Central memory CD4-positive, alpha-beta T cell (primary cell): ENCODE results near the gene UBE2U.
"Not testable (repeated sequence)": the region's sequence is repeated elsewhere in the genome, so short reads cannot be mapped to it uniquely, and the experiment has no call there.

Source experiments
- DNase-seq: peaks from one replicate; pipeline ENCODE4 v3.0.0; 2022

The UBE2U gene

DNA sequence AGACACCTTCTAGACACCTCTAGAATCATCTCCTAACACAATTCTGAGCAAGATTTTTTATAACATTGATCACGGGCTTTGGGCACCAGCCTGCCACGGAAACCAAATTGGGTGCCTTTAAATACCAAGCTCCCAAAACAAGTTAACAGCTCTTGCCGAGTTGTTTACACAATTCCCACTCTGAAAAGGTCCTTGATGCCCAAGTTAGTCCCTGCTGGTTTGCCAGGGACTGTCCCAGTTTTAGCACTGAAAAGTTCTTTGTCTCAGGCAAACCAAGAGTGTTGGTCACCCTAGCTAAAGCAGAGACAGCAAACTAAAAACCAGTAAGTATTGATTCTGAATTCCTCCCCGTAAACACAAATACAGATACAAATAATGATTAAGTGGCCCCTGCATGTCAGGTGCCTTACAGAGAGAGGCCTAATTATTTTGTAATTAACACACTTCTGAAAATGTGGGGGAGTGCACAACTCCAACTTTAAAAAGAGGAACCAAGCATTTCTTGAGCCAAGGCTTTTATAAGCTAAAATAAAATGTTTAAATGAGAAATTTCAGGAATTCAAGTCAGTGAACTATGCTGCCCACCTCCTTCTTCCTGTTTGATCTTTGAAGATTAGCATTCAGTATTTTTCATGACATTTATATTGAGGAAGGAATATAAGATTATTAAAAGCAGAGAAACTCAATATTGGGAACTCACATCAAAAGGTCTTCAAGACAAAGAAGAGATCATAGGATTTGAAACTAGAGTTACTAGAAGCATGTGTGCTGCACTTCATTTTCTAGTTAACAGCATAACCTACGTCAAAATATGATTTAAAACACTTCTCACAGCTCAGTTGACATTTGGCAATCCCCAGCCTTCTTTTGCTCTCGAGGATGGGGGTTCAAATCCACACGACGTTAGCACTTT lies 9.0 kb upstream of the UBE2U start:
- DNase-seq = no peak

DNA sequence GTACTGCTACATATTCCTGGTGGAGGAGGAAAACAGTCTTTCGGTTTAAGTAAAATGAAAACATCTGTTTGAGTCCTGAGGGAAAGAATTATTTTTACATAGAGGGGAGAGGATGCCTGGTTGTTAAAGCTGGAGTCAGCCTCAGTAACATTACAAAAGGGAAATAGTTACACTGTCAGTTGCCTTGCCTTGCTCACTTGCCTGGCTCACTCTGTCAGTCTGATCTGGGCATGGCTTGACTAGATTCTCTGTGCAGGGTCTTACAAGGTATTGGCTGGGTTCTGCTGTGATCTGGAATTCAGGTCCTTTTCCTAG lies 8.4 kb upstream of the UBE2U start:
- DNase-seq = no peak

DNA sequence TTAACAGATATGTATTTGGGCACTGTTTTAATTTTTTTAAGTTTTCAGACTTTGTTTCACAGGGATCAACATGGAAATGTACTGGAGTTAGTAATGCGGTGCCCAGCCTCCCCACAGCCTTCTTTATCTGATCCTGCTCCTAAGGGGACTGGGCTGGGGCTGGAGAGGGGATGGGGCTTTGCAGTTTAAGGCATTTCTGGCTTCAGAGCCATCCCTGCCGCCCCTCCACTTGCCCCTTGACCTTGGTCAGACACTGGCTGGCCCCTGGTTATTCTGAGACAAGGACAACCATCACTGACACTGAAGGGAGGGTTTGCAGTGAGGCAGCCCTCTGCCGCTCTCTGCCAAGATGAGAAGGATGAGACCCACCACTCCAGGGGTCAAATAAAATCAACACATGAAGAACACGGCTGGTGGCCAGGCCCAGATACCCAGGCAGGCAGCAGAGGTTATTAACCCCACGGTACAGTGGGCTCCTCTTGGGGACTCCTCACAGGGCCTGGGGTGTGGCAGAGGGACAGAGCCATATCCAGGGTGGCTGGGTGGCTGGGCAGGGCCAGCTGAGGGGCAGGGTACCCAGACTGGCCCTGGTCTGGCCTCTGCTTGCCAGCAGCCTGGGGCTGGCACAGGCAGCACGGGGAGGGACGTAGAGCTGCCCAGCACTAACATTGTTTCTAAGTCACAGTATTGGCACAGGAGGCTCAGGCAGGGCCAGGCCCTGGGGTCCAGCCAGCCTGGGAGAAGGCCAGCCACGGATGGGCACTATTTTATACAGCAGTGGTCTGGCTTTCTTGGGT lies 7.2 kb upstream of the UBE2U start:
- DNase-seq = no peak

- no peak for DNase-seq
Observed at GRCh38 chr1:64197076-64197475, 6.3 kb upstream of the UBE2U start.

GRCh38 chr1:64199154-64199553 lies 4.3 kb upstream of the UBE2U start:
- no peak for DNase-seq

DNA sequence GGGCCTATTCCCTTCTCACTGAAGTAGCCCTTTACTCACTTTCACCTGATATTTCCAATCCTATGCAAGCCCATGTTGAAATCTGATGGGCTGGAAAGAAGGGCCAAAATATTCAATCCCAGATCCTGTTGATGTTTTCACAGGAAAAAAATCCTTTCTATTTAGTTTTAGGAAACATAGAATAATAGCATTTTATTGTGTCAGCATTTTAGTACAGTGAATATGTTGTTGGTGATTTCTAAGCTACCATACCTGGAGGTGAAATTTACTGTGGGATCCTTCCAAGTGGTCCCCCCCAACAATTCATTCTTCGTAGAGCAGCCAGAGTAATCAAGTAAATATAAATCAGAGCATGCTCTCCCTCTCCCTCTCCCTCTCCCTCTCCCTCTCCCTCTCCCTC lies 3.4 kb upstream of the UBE2U start:
- DNase-seq = no peak

DNA sequence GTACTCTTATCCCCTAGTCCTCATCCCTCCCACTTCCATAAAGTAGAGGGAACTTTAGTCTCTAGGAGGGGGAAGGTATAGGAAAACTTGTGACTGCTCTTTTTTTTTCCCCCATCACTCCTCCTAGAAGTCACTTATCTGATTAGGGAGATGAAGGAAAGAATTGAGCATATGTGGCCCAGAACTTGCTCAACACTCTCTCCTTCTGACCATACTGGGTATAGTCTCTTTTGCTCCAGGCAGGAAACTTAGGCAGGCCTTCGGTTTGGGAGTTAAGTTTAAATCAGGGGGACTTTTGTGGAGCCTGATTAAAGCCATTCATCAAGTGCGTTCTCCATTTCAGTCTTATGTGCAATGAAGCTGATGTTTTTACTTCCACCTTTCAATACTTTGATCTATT lies 5.8 kb downstream of the UBE2U start:
- no peak for DNase-seq

DNA sequence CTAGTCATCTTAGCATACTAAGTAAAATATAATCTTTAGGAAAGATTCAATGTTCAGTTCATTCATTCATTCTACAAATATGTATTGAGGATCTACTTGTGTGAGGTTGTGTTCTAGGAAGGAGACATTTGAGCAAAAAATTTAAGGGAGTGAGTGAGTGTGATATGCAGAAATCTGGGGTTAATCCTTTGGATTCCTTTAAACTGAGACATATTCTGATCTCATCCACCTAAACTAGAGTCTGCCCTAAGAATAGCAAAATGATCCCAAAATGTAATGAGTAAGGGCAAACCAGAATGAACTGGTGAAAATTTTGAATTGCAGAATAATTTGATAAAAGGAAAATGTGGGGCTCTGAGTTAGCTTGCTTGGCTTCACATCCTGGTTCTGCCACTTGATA lies 8.6 kb downstream of the UBE2U start:
- DNase-seq = no peak

GRCh38 chr1:64215576-64215975 lies 12.2 kb downstream of the UBE2U start:
- DNase-seq = no peak

GRCh38 chr1:64220241-64220640 lies 16.8 kb downstream of the UBE2U start:
- no peak for DNase-seq

DNA sequence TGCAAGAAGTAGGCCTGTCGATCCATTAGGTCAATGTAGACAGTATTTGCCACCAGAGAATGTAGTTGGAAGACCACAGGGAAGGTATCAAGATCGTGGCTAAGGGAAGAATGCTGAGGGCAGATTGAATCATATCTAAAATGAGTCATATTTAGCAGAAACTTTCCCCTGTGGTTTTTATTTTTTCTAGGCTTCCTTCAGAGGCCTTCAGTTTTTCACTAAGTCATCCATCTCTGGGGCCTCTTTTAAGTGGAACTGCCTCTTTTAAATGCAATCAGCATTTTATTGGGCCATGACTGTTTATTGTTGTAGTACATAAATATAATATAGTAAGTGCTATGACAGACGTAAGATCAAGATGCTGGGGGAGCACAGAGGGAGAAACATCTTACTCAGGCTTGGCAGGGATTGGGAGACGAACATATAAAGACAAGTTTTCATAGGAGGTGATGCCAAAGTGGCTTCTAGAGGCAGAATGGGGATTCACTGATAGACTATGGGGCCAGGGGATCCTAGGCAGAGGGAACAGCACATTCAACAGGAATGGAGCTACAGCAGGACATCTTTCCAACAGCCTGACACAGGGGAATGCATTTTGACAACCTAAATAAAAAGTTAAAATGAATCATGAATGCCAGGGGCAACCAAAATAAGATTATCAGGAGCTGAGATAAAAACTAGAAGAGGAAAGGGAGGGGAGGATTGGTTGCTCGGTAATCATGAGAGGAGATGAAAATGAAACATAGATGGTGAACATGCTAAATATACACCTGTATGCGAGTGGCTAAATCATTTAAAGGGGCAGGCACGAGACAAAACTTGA lies 20.1 kb downstream of the UBE2U start:
- no peak for DNase-seq

GRCh38 chr1:64224236-64224635 lies 20.8 kb downstream of the UBE2U start:
- DNase-seq = not testable (repeated sequence)

DNA sequence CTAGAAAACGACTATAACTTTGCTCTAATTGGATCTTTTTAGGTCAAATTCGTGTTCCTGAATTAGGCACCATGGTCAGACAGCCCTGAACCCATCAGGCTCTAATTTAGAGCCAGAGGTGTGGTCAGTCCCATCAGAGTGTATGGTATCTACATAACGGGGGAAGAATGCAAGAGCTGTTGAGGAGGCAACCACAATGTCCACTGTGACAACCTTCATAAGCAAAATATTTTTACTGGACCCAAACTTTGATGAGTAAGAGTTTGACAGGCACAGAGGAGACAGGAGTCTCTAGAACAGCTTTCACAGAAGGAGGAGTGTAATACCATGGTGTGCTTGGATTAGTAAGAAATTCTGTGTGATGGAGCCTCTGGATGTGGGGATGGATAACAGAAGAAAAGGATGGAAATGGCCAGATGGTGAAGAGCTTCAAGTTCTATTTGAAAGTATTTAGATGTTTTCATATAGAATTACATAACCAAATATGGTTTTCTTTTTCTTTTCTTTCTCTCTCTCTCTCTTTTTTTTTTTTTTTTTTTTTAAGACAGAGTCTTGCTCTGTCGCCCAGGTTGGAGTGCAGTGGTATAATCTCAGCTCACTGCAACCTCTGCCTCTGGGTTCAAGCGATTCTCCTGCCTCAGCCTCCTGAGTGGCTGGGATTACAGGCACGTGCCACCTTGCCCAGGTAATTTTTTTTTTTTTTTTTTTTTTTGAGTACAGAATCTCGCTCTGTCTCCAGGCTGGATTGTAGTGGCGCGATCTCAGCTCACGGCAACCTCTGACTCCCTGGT lies 24.9 kb downstream of the UBE2U start:
- DNase-seq = no peak

DNA sequence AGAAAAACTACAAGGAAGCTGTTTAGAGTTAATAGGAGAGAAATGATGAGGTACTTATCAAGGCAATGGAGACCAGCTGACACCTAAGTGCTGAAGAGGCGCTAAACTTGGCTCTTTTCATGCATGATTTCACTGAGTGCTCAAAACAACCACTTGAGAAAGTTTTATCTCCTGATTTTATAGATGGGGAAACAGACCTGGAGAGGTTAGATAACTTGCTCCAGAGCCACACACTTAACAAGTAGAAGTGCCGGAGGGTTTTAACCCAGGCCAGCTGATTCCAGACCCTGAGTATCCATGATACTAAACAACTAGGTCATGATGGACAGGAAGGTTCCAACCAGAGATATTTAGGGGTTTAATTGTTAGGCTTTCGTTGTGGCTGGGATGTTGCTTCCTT lies 25.9 kb downstream of the UBE2U start:
- DNase-seq = no peak

- DNase-seq = no peak
Observed at GRCh38 chr1:64231153-64231552, 27.7 kb downstream of the UBE2U start.

GRCh38 chr1:64231654-64232053 lies 28.2 kb downstream of the UBE2U start:
- DNase-seq = no peak

GRCh38 chr1:64234714-64235113 lies 31.3 kb downstream of the UBE2U start:
- no peak for DNase-seq

- no peak for DNase-seq
Observed at GRCh38 chr1:64235181-64235580, 31.8 kb downstream of the UBE2U start.

DNA sequence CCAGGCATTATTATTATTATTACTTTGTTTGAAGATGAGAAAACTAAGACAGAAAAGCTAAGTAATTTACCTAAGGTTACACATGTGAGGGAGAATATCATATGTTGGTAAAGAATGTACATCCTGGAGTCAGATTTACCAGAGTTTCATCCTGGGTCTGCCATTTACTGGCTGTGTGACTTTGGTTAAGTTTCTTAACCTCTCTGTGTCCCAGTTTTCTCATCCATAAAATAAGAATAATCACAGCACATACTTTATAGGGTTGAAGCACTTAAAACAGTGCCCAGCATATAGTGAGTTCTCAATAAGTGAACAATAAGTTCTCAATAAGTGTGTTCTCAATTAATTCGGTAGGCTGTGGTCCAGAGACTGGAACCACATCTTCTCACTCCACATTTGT lies 32.5 kb downstream of the UBE2U start:
- DNase-seq = no peak

DNA sequence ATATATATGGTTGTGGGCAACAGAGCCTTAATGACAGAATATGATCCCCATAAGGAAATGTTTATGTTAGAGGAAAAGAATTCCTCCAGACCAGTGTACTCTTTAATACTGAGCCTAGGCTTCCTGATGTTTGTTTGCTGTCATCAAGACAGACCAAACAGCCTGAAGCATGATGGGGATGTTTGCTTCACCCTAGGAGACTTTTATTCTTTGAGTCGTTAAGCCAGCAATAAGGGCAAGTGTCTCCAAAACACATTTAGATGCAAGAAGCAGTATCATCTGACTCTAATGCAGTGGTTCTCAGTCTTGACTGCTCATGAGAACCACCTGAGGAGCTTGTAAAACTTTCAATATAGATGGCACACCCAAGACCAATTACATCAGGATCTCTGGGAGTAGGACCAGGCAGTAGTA lies 33.1 kb downstream of the UBE2U start:
- no peak for DNase-seq

DNA sequence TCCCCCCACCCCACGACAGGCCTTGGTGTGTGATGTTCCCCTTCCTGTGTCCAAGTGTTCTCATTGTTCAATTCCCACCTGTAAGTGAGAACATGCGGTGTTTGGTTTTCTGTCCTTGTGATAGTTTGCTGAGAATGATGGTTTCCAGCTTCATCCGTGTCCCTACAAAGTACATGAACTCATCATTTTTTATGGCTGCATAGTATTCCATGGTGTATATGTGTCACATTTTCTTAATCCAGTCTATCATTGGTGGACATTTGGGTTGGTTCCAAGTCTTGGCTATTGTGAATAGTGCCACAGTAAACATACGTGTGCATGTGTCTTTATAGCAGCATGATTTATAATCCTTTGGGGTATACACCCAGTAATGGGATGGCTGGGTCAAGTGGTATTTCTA lies 36.1 kb downstream of the UBE2U start:
- not testable (repeated sequence) for DNase-seq

DNA sequence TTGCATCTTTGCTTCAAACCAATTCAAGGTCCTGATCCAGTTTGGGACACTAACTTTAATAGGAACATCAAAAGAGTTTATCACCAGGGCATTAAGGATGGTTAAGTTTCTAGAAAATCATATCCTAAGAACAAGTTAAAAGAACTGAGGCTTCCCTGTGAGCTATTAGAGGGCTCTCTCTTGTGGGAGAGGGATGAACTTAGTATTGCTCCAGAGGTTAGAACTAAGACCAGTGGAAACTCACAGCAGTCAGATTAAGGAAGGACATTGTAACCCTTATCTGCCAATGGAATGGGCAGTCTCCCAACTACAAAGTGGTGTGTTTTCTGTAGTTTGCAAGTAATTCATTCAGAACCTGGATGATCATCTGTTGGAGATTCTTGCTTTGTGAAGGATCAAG lies 36.8 kb downstream of the UBE2U start:
- no peak for DNase-seq

DNA sequence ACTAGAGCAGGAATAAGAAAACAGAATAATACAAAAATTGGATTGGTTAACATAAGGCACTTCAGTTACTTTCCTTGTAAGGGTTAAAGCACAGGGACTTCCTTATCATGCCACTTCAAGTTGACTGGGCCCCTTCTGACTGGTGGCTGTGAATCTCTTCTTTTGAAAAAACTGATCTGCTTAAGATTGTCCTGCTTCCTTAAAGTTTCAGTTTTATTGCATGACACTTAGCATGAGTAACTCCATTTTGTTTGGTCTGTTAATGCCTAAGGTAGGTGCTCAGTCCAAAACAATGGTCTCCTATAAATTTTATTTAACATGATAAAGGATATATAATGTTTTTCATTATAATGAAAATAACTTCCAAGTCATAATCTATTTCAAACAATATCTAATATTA lies 37.6 kb downstream of the UBE2U start:
- no peak for DNase-seq
